ENCODE results near the gene PCSK2.
A peak's percentile ranks its signal among the peaks of the same experiment; 100 is the strongest.

Gene PCSK2

GRCh38 chr20:17513939-17514338, 287.1 kb downstream of the PCSK2 start:
- DNase-seq, result no peak

GRCh38 chr20:17515053-17515452, 288.2 kb downstream of the PCSK2 start:
- DNase-seq, result no peak

- DNase-seq, result no peak
Observed at GRCh38 chr20:17518339-17519052, 291.7 kb downstream of the PCSK2 start.

- no peak for DNase-seq
Observed at GRCh38 chr20:17519606-17520285, 292.9 kb downstream of the PCSK2 start.

GRCh38 chr20:17520583-17520982, 293.7 kb downstream of the PCSK2 start:
- no peak for DNase-seq

GRCh38 chr20:17522528-17522927, 295.7 kb downstream of the PCSK2 start:
- no peak for DNase-seq

- DNase-seq, result no peak
Observed at GRCh38 chr20:17523326-17523725, 296.5 kb downstream of the PCSK2 start.

GRCh38 chr20:17524560-17524959, 297.7 kb downstream of the PCSK2 start:
- no peak for DNase-seq

GRCh38 chr20:17525132-17525531, 298.3 kb downstream of the PCSK2 start:
- DNase-seq, result no peak

- peak; percentile 47 for DNase-seq
Observed at GRCh38 chr20:17525650-17526049, 298.8 kb downstream of the PCSK2 start.

- no peak for DNase-seq
Observed at GRCh38 chr20:17529586-17529985, 302.7 kb downstream of the PCSK2 start.

GRCh38 chr20:17530153-17530552, 303.3 kb downstream of the PCSK2 start:
- DNase-seq, result no peak

- peak; percentile 47 for DNase-seq
Observed at GRCh38 chr20:17530716-17531664, 304.1 kb downstream of the PCSK2 start, which contains the start of gene BFSP1. BFSP1 (minus strand) TSS chr20:17531379; CDS start chr20:17531329, 50 bp downstream.

- no peak for DNase-seq
Observed at GRCh38 chr20:17531665-17532025, 304.8 kb downstream of the PCSK2 start.

GRCh38 chr20:17533396-17533795, 306.6 kb downstream of the PCSK2 start:
- peak; percentile 20 for DNase-seq

GRCh38 chr20:17534077-17534476, 307.2 kb downstream of the PCSK2 start:
- no peak for DNase-seq

Measured in CD4-positive, alpha-beta T cell treated with Interleukin-17A for 1 hour (primary cell).